HG02798 (cell line): ENCODE data around the gene ABHD17A.

Experiments
- ATAC-seq: cut with Tn5 transposase; IDR thresholded peaks from one replicate; pipeline ENCODE4 v1.9.1; 2021; ENCODE audit warnings: mild to moderate bottlenecking; ENCODE audit not compliant: unreplicated experiment, poor library complexity

ABHD17A gene

DNA sequence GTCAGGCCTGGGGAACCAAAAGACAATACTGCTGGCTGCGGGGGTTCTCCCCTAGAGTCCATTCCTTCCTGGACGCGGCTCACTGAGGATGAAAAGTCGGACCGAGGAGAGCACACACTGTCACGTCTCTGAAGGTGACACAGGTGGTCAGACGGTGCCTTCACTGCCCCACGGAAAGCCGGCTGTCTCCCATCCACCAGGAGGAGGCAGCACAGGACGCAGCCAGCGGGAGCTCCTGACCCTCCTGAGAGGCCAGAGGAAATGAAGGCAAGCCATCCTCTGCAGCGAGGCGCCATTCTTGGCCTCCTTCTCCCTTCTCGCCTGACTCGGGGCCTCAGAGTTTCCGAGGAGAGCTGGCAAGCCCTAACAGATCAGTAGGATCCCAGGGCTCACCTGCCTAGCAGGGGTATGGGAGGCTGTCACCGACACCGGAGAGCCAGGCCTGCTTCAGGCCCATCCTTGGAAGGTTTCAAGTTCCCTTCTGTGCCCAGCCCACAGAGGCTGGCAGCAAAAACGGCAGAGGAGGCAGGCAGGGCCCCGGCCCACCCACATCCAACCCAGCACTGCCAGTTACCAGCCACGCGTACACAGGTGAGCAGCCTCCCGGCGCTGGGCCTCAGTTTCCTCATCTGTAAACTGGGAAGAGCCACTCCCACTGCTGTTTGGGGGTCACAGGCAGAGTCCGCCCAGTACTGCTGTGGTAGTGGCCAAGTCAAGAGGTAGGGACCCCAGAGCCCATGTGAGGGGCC, 41.5 kb downstream of the ABHD17A start:
- ATAC-seq, result no peak

DNA sequence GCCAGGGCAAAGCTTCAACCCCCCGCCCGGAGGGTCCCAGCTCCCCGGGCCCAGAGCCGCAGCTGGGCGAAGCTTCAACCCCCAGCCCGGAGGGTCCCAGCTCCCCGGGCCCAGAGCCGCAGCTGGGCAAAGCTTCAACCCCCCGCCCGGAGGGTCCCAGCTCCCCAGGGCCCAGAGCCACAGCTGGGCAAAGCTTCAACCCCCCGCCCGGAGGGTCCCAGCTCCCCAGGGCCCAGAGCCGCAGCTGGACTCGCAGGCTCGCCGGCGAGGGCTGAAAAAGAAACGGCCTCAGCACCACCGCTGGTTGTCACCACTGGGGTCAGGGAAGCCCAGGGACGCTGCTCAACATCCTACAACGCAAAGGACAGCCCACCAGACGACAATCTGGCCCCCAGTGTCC, 42.2 kb downstream of the ABHD17A start:
- no peak for ATAC-seq

DNA sequence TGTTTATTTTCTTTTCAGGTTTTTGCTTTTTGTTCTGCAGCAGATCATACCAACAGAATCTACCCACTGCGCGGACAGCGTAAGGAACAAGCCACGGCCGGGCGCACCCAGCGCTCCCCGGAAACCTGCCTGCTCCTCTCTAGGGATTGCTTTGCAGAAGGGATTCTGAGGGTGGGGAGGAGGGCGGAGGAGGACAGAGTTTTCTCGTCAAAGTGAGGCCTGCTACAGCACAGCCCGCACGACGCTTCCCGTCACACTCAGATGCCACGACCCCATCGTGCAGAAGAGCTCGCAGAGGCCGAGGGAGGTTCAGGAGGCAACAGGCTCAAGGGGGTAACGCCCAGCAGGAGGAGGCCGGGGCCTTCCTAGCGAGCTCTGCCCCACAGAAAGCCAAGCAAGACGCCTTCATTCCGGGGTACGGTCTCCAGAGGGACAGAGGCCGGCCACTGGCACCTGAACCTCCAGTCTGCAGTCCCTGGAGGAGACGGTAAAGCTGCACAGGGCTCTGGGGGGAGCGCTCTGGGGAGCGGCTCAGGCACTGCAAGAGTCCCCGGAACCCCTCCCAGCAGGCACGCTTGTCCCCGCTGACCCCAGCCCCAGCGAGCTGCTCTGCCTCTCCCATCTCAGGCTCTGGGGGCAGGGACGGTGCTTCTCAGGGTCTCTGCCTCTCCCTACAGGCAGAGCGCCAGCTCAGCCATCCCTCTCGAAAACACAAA, 43.9 kb downstream of the ABHD17A start:
- no peak for ATAC-seq

DNA sequence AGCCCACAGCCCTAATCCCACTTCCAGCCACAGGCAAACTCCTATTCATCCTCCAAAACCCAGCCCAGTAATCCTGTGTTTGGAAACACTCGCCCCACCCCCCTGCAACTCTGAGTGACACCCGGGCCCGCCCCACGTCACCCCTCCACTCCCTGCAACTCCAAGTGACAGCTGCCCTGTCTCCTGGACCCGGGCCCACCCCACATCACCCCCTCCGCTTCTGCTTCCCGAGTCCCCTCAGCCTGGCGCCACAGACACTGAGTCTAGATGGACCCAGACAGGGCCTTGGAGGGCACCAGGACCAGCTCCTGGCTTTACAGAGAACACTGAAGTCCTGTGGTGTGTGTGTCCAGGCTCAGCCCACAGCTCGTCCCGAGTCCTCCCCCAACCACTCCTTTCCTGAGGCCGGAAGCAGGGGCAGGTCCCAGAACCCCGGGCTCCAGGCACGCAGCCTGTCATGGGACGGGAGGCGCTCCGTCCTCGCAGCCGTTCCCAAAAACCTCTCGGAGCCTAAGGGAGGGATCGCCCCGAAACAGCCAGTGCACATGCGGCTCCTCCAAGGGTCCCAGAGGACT, 44.7 kb downstream of the ABHD17A start:
- no peak for ATAC-seq

DNA sequence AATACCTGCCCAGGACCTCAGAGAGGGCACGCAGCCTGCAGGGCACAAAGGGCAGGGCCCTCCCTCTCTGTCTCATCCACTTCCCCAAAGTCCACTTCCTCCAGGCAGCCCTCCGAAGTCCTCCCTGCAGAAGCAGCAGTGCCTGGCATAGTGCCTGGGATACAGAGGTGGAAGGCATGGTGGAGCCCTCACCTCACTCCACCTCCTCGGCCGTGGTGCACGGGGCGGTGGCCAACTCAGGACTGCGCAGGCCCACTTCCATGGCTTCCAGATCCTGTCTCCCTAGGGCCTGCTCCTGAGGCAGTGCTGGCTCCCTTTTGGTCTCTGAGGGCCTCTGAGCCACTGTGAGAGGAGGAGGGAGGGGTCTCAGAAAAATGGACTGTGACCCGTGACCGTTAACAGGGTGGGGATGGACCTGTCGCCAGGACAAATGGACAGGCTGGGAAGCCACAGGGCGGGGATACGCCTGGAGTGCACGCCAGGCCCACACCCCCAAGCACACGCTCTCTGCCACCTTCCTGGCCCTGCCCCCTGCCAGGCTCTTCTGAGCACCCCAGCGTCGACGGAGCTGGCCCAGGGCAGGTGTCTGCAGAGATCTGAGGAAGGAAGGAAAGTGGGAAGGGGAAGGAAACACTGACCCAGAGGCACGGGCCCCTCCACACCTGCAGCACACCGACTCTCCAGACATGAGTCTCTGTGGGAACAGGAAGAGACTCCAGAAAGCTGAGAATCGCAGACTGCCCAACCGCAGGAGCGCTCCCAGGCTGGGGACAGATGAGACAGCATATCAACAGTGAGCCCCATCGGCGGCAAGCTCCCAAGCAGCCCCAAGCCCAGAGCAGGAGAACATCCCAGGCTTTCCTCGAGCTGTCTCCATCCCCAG, 45.4 kb downstream of the ABHD17A start:
- ATAC-seq, result no peak

DNA sequence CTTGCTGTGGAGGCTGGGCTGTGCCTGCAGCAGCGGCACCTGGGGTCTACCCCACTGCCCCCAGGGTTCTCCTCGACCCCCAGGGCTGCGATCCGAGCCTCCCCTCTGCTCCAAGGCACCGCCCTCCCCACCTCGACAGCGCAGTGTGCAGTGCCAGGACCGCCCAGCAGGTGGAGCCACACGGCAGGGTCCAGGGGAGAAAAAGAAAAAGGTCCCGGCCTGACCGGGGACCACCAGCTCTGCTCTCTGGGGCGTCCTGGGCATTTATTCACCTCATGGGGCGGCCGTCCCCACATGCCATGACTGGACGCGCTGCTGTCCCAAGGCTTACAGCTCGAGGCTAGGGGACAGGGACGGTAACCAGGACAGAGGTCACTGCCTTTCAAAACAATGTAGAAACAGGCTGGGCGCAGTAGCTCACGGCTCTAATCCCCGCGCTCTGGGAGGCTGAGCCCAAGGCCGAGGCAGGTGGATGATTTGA, 47.6 kb downstream of the ABHD17A start:
- ATAC-seq, result no peak

DNA sequence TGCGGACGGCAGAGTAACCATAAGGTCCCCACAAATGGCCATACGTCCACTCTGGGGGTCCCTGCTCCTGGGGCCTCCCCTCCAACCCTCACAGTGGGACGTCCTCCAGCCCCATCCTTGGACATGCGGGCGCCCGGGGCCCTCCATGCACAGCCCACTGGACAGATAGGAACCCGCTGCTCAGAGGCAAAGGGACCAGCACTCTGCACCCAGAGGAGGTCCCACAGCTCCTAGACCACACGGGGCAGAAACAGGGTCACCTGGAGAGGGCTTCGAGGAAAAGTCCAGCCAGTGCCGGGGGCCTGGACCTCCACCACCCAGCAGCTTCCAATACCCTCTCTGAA, 48.1 kb downstream of the ABHD17A start:
- ATAC-seq, result no peak

DNA sequence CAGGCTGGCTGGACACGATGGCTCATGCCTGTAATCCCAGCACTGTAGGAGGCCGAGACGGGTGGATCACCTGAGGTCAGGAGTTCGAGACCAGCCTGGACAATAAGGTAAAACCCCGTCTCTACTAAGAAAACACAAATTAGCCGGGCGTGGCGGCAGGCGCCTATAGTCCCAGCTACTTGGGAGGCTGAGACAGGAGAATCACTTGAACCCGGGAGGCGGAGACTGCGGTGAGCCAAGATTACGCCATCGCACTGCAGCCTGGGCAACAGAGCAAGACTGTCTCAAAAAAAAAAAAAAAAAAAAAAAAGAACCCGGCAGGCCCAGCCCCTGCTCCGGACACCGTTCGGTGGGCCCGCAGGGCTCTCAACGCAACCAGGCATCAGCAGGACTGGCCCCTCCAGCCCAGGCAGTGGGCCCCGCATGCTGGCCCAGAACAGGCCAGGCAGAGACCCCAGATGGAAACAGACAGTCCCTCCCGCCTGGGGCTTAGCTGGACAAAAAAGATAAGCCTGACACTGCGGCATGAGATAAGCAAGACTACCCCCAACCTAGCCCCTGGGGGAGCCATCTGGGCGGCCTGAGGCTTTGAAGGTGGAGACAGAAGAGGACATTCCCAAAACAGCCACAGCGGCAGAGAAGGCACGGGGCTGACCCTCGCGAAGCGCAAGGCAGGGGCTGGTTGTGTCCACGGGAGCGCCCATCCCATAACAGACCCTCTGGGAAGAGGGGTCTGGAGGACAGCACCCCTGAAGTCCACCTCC, 48.7 kb downstream of the ABHD17A start:
- no peak for ATAC-seq

DNA sequence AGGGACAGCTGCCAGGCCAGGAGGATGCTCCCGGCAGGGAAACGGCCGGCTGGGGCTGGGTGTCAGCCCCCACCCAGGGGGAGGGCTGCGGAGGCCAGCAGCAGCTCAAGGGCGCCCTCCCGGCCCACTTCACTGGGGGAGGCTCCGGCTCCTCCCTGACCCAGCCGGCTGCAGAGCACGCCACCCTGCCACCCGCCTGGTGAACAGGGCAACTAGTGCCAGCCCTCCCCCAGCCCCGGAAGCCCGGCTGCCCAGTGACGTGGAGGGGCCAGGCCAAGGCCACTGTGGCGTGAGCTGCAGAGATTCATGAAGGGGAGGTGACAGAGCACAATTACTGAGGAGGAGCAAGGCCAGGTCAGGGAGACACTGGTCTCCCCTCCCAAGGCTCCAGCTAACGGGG, 51.8 kb downstream of the ABHD17A start:
- no peak for ATAC-seq

DNA sequence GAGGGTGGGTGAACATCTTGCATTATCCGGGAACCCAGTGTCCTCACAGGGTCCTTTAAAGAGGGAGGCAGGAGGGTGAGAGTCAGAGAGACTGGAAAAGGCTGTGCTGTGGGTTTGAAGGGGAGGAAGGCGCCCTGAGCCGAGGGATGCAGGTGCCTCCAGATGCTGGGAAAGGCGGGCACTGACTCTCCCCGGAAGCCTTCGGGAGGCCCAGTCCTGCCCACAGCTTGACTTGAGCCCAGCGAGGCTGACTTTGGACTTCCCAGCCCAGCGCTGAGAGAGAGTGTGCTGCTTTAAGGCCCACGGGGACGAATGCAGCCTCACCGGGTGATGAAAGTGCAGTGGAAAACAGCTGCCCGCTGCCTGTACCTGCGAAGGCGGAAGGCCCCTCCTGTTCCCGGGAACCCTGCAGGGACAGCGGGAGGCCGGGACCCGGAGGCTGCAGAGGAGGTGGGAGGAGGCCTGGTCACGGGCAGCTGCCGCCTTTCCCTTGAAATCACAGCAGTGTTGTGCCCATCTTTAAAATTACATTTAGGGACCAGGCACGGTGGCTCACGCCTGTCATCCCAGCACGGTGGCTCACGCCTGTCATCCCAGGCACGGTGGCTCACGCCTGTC, 53.1 kb downstream of the ABHD17A start:
- ATAC-seq, result no peak

DNA sequence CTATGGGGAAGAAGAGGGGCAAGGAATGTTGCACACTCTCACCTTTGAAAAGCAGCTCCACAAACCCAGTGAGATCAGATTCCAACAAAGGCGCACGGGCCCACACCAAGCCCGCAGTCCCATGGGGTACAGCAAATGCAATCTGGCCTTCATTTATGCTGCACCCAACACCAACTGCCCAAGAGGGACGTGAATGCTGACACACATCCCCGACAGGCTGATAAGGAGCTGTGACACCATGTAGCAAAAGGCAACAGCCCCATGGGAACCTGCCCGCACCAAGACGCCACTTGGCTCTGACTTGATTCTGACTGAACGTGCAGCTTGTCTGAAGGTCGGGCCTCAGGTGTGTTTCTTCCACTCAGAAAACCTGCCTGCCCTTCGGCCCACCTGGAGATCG, 54.3 kb downstream of the ABHD17A start:
- no peak for ATAC-seq

DNA sequence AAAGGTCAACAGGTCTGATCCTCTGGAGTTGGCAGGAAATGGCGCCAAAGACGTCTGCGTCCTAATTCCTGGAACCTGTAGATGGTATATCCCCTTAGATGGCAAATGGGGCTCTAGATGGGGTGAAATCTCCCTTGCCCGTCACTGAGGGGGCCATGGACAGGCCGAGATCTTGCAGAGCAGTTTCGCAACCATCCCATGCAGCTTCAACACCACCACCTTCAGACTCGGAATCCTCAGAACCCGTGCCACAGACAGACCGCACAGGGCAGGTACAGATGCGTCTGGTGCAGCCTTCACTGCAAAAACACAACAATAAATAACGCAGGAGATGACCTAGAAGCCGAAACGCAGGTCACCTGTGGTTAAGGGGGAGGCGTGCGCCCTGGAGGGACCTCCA, 54.7 kb downstream of the ABHD17A start:
- no peak for ATAC-seq

DNA sequence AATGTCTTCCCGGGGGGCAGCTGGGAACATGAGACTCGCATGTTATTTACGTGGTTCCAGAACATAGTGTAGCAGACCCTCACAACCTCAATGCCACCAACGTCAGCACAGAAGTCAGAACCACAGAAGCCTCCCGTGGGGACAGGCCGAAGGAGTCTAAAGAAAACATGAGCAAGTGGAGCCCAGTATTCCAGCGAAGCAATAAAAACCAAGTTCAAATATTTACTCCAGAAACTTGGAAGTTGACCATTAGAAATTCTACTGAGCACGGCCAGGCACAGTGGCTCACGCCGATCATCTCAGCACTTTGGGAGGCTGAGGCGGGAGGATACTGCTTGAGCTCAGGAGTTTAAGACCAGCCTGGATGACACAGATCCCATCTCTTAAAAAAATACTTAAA, 55.3 kb downstream of the ABHD17A start:
- no peak for ATAC-seq

DNA sequence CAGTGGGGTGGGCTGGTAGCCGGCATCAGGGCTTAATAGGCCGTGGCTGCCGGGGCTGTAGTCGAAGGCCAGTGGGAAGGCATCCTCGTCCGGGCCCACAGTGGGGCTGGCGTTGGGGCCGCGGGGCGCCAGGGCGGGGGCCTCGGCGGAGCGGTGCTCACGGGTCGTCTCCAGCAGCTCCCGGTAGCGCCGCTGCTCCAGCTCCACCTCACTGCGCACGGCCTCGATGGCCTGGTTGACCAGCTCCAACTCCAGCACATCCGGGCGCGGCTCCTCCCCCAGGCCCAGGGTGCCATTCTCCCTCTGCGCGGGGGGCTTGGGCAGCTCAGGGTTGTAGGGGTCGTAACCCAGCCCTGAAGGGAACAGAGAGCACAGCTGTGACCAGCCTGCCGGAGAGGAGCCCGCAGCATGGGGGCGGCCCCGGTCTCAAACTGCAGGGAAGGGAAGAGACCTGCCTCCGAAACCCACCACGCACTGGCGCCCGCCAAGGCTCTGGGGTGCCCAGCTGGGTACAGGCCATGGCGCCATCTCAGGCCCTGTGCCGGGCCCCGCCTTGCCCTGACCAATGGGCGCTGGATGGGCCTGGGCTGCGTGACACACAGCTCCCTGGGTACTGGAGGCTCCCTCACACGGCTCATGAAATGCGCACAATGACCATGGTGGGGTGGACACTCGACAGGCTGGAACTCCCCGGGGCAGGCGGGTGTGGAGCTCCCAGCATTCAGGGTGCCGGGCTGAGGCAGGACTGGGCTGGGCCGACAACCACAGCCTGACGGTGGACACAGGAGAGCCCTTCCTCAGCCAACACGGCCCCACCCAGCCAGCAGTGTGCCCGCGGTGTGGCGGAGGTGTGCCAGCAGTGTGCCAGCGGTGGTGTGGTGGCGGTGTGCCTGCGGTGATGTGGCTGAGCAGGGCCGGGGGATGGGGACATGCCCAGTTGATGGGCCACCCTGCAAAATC, 56.7 kb downstream of the ABHD17A start:
- no peak for ATAC-seq

DNA sequence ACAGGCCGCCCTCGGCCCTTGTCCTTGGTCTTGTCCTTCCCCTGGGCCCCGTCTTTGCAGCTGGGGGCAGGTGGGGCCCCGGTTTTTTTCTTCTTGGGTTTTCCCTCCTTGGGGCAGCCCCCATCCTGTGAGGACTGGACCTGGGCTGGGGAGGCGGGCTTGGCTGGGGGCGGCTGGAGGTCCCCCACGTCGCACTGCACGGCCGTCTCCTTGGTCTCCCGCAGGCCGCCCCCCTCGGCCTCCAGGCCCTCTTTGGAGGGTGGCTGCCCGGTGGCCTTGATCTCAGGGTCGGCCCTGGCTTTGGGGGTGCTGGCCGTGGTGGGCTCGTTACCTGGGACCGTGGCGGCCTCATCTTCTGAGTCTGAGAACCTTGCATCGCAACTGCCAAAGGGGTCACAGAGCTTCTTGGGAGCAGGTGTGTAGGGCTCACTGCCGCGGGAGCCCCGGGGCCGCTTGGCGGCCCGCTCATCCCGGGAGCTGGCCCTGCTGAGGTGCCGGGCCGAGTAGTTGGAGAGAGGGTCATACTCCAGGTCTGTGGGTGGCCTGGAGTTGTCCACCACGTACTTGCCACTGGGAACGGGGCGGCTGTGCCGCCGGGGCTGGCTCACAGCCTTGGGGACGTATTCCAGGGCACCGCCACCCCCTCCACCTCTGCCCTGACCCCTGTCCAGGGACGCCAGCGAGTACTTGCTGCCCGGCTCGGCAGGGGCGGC, 57.6 kb downstream of the ABHD17A start:
- no peak for ATAC-seq
